CD4-positive, CD25-positive, alpha-beta regulatory T cell (primary cell): ENCODE results near the gene IL12RB2. TPM values are rescaled to one million over a fixed set of nuclear protein-coding genes. Genes with fewer than 3 reads are reported as not detected.

ENCODE experiments used
- ATAC-seq, 2 donors: fragments of 150-1000 bp; cut with Tn5 transposase; one replicate each; pipeline ENCODE4 v1.10.0; 2021; ENCODE audit warnings: low read depth in 2 of 2, moderate number of reproducible peaks in 2 of 2, moderate library complexity in 1 of 2
- DNase-seq, 3 donors: peaks; one replicate each; pipeline versions ENCODE4 v3.0.0 to v3.0.0-alpha.2; 2012 to 2022; ENCODE audit warnings: mixed read lengths in 1 of 3
- H3K27ac ChIP-seq: one replicate; pipeline ENCODE4 v1.7.0; 2013; ENCODE audit warnings: mild to moderate bottlenecking, low read length; ENCODE audit not compliant: insufficient read depth, poor library complexity, severe bottlenecking
- H3K27me3 ChIP-seq: one replicate; pipeline ENCODE4 v1.7.0; 2013; ENCODE audit warnings: low read length; ENCODE audit not compliant: control insufficient read depth, insufficient read depth
- H3K36me3 ChIP-seq: one replicate; pipeline ENCODE4 v1.7.0; 2013; ENCODE audit warnings: mild to moderate bottlenecking, low read length, moderate library complexity; ENCODE audit not compliant: control insufficient read depth, insufficient read depth
- H3K4me1 ChIP-seq: 2 replicates; pipeline ENCODE4 v1.7.0; 2013; ENCODE audit warnings: mild to moderate bottlenecking, low read length; ENCODE audit not compliant: insufficient read depth, control insufficient read depth, poor library complexity, severe bottlenecking
- H3K4me3 ChIP-seq: one replicate; pipeline ENCODE4 v1.7.0; 2013; ENCODE audit warnings: low read depth, mild to moderate bottlenecking, low read length, moderate library complexity
- H3K9me3 ChIP-seq, 2 experiments: 1 replicate in 1 of 2; 2 replicates in 1 of 2; pipeline ENCODE4 v1.7.0; 2013; ENCODE audit warnings: low read length in 2 of 2, mild to moderate bottlenecking in 1 of 2, moderate library complexity in 1 of 2; ENCODE audit not compliant: control insufficient read depth in 2 of 2
- H3K27ac Mint-ChIP-seq, 3 donors: one replicate each; pipeline ENCODE4 v1.8.0; 2020 to 2022; ENCODE audit warnings: mild to moderate bottlenecking in 3 of 3, mixed read lengths in 3 of 3, moderate library complexity in 2 of 3
- H3K27me3 Mint-ChIP-seq: one replicate; pipeline ENCODE4 v1.8.0; 2022; ENCODE audit warnings: mild to moderate bottlenecking, mixed read lengths
- H3K36me3 Mint-ChIP-seq: one replicate; pipeline ENCODE4 v1.8.0; 2020; ENCODE audit warnings: mixed read lengths
- H3K4me1 Mint-ChIP-seq, 4 donors: one replicate each; pipeline ENCODE4 v1.8.0; 2020 to 2022; ENCODE audit warnings: mixed read lengths in 4 of 4, mild to moderate bottlenecking in 1 of 4
- H3K4me3 Mint-ChIP-seq, 4 donors: one replicate each; pipeline ENCODE4 v1.8.0; 2020 to 2022; ENCODE audit warnings: mild to moderate bottlenecking in 4 of 4, mixed read lengths in 4 of 4, moderate library complexity in 3 of 4
- H3K9me3 Mint-ChIP-seq, 7 donors: one replicate each; pipeline ENCODE4 v1.8.0; 2020 to 2022; ENCODE audit warnings: mixed read lengths in 7 of 7, mild to moderate bottlenecking in 3 of 7, moderate library complexity in 2 of 7
- polyA plus RNA-seq, 4 donors: library from polyadenylated mRNA; unstranded; fragments of 300-500 nt; fragmentation: Illumina TruSeq; gene quantifications; one replicate each; pipeline ENCODE4 v1.2.3, GENCODE V29; 2021
- total RNA-seq: library from RNA; stranded (reverse); gene quantifications from one replicate; pipeline ENCODE4 v1.2.3, GENCODE V29; 2022

The IL12RB2 gene
- total and polyA plus RNA-seq, 5 donors from 2014 or later: 11.9 to 43.5 (median 18.1) TPM

DNA sequence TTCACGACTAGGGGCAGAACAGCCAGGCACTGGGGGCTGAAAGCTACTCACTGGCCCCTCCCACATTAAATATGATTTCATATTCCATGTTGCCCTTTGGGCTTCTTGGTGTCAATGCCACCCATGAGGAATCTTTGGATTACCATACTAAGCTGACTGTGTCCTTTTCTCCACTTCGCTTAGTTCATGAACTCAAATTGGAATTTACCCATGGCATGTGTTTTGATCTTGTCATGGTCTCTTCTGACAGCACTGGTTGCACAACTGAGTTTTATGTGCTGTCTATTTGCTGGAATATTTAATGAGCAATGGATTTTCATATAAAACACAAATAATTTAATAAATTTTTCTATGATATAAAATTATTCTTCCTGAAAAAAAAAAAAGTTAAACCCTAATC is 63.4 kb downstream of the IL12RB2 start:
- H3K4me3 Mint-ChIP-seq: no peak overlapping the region
- peaks cover 9% of the 10 kb centered on the region for H3K36me3 Mint-ChIP-seq
- ATAC-seq (no peak), DNase-seq (no peak)
- Histone ChIP-seq H3K4me3 (no peak overlapping the region), H3K9me3 (no peaks in the 10 kb centered on the region), H3K27me3 (no peaks in the 10 kb centered on the region), H3K36me3 (peaks cover 3% of the 10 kb centered on the region), H3K27ac (no peak overlapping the region), H3K4me1 (no peaks in the 10 kb centered on the region)
- peaks cover 0 to 2% (median 0%) of the 10 kb centered on the region in 7 donors for H3K9me3 Mint-ChIP-seq
- no peak overlapping the region for H3K27ac Mint-ChIP-seq
- H3K4me1 Mint-ChIP-seq: no peaks in the 10 kb centered on the region
- no peaks in the 10 kb centered on the region for H3K27me3 Mint-ChIP-seq

GRCh38 chr1:67371681-67372080 is 64.0 kb downstream of the IL12RB2 start:
- no peak overlapping the region for H3K27ac ChIP-seq
- no peak overlapping the region for H3K27ac Mint-ChIP-seq
- H3K27me3 ChIP-seq: no peaks in the 10 kb centered on the region
- no peaks in the 10 kb centered on the region for H3K4me1 Mint-ChIP-seq
- DNase-seq: no peak
- H3K36me3 ChIP-seq: peaks cover 3% of the 10 kb centered on the region
- no peak overlapping the region for H3K4me3 ChIP-seq
- H3K4me1 ChIP-seq: no peaks in the 10 kb centered on the region
- no peaks in the 10 kb centered on the region for H3K27me3 Mint-ChIP-seq
- H3K4me3 Mint-ChIP-seq: no peak overlapping the region
- no peak for ATAC-seq
- H3K9me3 Mint-ChIP-seq: peaks cover 0 to 2% (median 0%) of the 10 kb centered on the region in 7 donors
- H3K36me3 Mint-ChIP-seq: peaks cover 15% of the 10 kb centered on the region
- H3K9me3 ChIP-seq: no peaks in the 10 kb centered on the region

DNA sequence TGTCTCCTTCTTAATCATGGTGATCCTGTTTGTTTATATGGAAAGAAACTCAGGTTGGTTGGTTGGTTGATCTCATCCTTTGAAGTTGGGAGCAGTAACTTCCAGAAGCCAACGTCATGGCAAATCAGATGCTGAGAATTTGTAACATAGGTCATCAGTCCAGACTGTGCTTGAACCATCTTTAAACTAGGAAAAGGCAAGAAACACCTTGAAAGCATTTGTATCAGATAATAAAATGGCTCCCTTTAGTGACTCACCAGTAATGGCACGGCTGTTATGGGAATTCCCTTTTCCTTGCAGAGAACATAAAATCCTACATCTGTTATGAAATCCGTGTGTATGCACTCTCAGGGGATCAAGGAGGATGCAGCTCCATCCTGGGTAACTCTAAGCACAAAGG is 64.5 kb downstream of the IL12RB2 start:
- DNase-seq (no peak), ATAC-seq (no peak)
- Histone ChIP-seq H3K36me3 (peaks cover 3% of the 10 kb centered on the region), H3K27me3 (no peaks in the 10 kb centered on the region), H3K4me3 (no peak overlapping the region), H3K4me1 (no peaks in the 10 kb centered on the region), H3K9me3 (no peaks in the 10 kb centered on the region), H3K27ac (no peak overlapping the region)
- peaks cover 0 to 2% (median 0%) of the 10 kb centered on the region in 7 donors for H3K9me3 Mint-ChIP-seq
- peaks cover 18% of the 10 kb centered on the region for H3K36me3 Mint-ChIP-seq
- H3K27ac Mint-ChIP-seq: peak overlapping the region in 1 of 3 donors; percentile 23
- H3K4me1 Mint-ChIP-seq: no peaks in the 10 kb centered on the region
- no peak overlapping the region for H3K4me3 Mint-ChIP-seq
- no peaks in the 10 kb centered on the region for H3K27me3 Mint-ChIP-seq

GRCh38 chr1:67372898-67373297 is 65.2 kb downstream of the IL12RB2 start:
- DNase-seq (no peak), ATAC-seq (no peak)
- H3K4me3 ChIP-seq: no peak overlapping the region
- Mint-ChIP-seq H3K36me3 (peaks cover 18% of the 10 kb centered on the region), H3K27ac (no peak overlapping the region), H3K4me3 (no peak overlapping the region), H3K4me1 (no peaks in the 10 kb centered on the region), H3K9me3 (no peaks in the 10 kb centered on the region), H3K27me3 (no peaks in the 10 kb centered on the region)
- H3K27ac ChIP-seq: no peak overlapping the region
- peaks cover 3% of the 10 kb centered on the region for H3K36me3 ChIP-seq
- no peaks in the 10 kb centered on the region for H3K9me3 ChIP-seq
- no peaks in the 10 kb centered on the region for H3K4me1 ChIP-seq
- no peaks in the 10 kb centered on the region for H3K27me3 ChIP-seq

GRCh38 chr1:67376381-67376780 is 68.7 kb downstream of the IL12RB2 start:
- Mint-ChIP-seq H3K9me3 (peaks cover 0 to 5% (median 0%) of the 10 kb centered on the region in 7 donors), H3K36me3 (peaks cover 19% of the 10 kb centered on the region), H3K27ac (peak overlapping the region in 1 of 3 donors; percentile 5), H3K4me1 (no peaks in the 10 kb centered on the region), H3K4me3 (no peak overlapping the region), H3K27me3 (no peaks in the 10 kb centered on the region)
- ATAC-seq: no peak
- H3K27ac ChIP-seq: no peak overlapping the region
- H3K4me1 ChIP-seq: no peaks in the 10 kb centered on the region
- no peak for DNase-seq
- H3K27me3 ChIP-seq: no peaks in the 10 kb centered on the region
- H3K9me3 ChIP-seq: no peaks in the 10 kb centered on the region
- H3K36me3 ChIP-seq: peaks cover 14% of the 10 kb centered on the region
- H3K4me3 ChIP-seq: no peak overlapping the region

- H3K9me3 Mint-ChIP-seq: peaks cover 0 to 5% (median under 1%) of the 10 kb centered on the region in 7 donors
- Histone ChIP-seq H3K4me3 (no peak overlapping the region), H3K27me3 (no peaks in the 10 kb centered on the region), H3K9me3 (no peaks in the 10 kb centered on the region), H3K27ac (no peak overlapping the region), H3K36me3 (peaks cover 14% of the 10 kb centered on the region), H3K4me1 (no peaks in the 10 kb centered on the region)
- H3K4me1 Mint-ChIP-seq: no peaks in the 10 kb centered on the region
- peaks cover 17% of the 10 kb centered on the region for H3K36me3 Mint-ChIP-seq
- no peak for ATAC-seq
- H3K27me3 Mint-ChIP-seq: no peaks in the 10 kb centered on the region
- H3K27ac Mint-ChIP-seq: no peak overlapping the region
- no peak overlapping the region for H3K4me3 Mint-ChIP-seq
- DNase-seq: no peak
Observed at GRCh38 chr1:67377253-67377652, 69.6 kb downstream of the IL12RB2 start.

DNA sequence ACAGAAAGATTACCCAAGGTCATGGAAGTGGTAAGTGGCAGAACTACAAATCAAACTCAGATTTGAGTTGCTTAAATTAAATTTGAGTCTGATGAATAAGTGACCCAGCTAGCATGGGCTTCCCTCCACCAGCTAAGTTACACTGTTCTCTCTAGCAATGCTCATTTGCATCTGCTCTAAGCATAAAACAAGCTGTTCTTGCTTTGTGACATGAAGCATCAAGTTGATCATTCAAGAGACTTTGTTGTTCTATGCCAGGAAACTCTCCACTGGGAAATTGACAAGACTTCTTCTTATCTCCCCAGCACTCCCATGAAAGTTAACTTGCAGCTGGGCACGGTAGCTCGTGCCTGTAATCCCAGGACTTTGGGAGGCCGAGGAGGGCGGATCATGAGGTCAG is 73.5 kb downstream of the IL12RB2 start:
- Histone ChIP-seq H3K9me3 (peaks cover 15 to 19% of the 10 kb centered on the region in 2 experiments), H3K4me3 (no peak overlapping the region), H3K27ac (no peak overlapping the region), H3K4me1 (no peaks in the 10 kb centered on the region), H3K27me3 (no peaks in the 10 kb centered on the region), H3K36me3 (peaks cover 33% of the 10 kb centered on the region)
- no peaks in the 10 kb centered on the region for H3K27me3 Mint-ChIP-seq
- H3K27ac Mint-ChIP-seq: no peak overlapping the region
- peaks cover 36% of the 10 kb centered on the region for H3K36me3 Mint-ChIP-seq
- ATAC-seq: no peak
- DNase-seq: no peak
- peaks cover 4 to 35% (median 8%) of the 10 kb centered on the region in 7 donors for H3K9me3 Mint-ChIP-seq
- peaks cover 0 to 5% (median 0%) of the 10 kb centered on the region in 4 donors for H3K4me1 Mint-ChIP-seq
- no peak overlapping the region for H3K4me3 Mint-ChIP-seq

DNA sequence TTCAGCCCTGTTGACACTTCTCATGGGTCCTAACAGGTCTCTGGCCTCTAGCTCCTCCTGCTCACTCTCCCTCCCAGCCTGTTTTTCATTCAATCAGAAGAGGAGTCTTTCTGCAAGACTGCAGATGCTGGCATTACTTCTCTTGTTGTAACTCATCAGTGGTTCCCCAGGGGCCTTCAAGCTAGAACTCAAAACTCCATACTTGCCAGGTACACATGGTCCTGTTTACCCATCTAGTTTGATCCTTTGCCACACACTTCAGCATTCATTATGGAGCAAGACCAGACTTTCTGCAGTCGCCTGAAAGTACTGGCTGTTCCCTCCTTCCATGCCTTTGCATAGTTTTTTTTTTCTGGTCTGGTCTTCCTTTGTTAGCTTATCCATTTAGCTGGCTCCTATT is 74.6 kb downstream of the IL12RB2 start:
- ATAC-seq (no peak), DNase-seq (no peak)
- H3K4me1 Mint-ChIP-seq: peaks cover 0 to 5% (median 0%) of the 10 kb centered on the region in 4 donors
- H3K36me3 Mint-ChIP-seq: peaks cover 32% of the 10 kb centered on the region
- H3K9me3 ChIP-seq: peaks cover 15 to 19% of the 10 kb centered on the region in 2 experiments
- H3K27ac Mint-ChIP-seq: no peak overlapping the region
- H3K27ac ChIP-seq: no peak overlapping the region
- no peaks in the 10 kb centered on the region for H3K4me1 ChIP-seq
- H3K9me3 Mint-ChIP-seq: peaks cover 4 to 35% (median 8%) of the 10 kb centered on the region in 7 donors
- no peaks in the 10 kb centered on the region for H3K27me3 Mint-ChIP-seq
- no peak overlapping the region for H3K4me3 ChIP-seq
- H3K27me3 ChIP-seq: no peaks in the 10 kb centered on the region
- peaks cover 37% of the 10 kb centered on the region for H3K36me3 ChIP-seq
- no peak overlapping the region for H3K4me3 Mint-ChIP-seq
